ENCODE results near the gene MAST3. TPM values are rescaled to one million over a fixed set of nuclear protein-coding genes. Genes with fewer than 3 reads are reported as not detected.
A peak's percentile ranks its signal among the peaks of the same experiment; 100 is the strongest.

MAST3 gene
- total and polyA plus RNA-seq, 2 of the 13 experiments (the other 11 are each of a cell fraction or from before 2014, with no cell fraction given), result 4.1 to 4.6 TPM

DNA sequence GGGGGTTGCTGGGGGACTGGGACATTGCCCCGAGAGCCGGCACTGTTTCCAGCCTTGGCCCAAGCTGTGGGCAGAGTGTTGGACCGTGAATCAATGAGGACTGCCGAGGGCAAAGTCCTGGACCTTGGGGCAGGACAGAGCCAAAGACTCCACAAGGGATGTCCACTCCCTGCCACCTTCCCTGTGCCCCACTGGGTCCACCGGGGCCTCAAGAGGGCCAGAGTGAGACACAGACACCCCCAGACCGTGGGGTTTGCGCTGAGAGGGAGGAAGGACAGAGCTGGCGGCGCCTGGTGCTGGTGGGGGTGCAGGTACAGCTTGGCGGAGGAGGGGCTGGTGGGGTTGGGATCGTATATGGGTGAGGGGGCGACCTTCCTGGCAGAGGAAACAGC lies 11.8 kb downstream of the MAST3 start (continued):
- TF ChIP-seq, protein P1, sequence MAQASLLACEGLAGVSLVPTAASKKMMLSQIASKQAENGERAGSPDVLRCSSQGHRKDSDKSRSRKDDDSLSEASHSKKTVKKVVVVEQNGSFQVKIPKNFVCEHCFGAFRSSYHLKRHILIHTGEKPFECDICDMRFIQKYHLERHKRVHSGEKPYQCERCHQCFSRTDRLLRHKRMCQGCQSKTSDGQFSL (CRISPR knock-in tag; IDR thresholded peaks at IDR 0.05), result peak; percentile 46; the same call in 1 of the 2 replicates
- no peak; the same call in 1 of the 2 replicates for TF ChIP-seq FOXO1 (CRISPR knock-in tag; IDR thresholded peaks at IDR 0.05)
- no peak for TF ChIP-seq IRF2 (CRISPR knock-in tag; IDR thresholded peaks at IDR 0.05)
- TF ChIP-seq ZNF562 (CRISPR knock-in tag; IDR thresholded peaks at IDR 0.05; ENCODE audit: borderline replicate concordance), result no peak
- peak in 1 of 2 experiments; percentile 62 for TF ChIP-seq NR2F1 (CRISPR knock-in tag; IDR thresholded peaks at IDR 0.05)
- TF ChIP-seq HES4 (CRISPR knock-in tag; IDR thresholded peaks at IDR 0.05; ENCODE audit: borderline replicate concordance), result no peak
- TF ChIP-seq, protein P2, sequence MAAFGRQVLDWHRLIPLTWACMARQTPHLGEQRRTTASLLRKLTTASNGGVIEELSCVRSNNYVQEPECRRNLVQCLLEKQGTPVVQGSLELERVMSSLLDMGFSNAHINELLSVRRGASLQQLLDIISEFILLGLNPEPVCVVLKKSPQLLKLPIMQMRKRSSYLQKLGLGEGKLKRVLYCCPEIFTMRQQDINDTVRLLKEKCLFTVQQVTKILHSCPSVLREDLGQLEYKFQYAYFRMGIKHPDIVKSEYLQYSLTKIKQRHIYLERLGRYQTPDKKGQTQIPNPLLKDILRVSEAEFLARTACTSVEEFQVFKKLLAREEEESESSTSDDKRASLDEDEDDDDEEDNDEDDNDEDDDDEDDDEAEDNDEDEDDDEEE (CRISPR knock-in tag; IDR thresholded peaks at IDR 0.05), result 0 out of 2 replicates have a peak, but pooled peaks have one; percentile 22
- peak; percentile 88 for TF ChIP-seq PITX1 (CRISPR knock-in tag; IDR thresholded peaks at IDR 0.05)
- TF ChIP-seq NFKBIZ (CRISPR knock-in tag; IDR thresholded peaks at IDR 0.05), result no peak
- TF ChIP-seq FOXK1 (CRISPR knock-in tag; IDR thresholded peaks at IDR 0.05; ENCODE audit: borderline replicate concordance, low read depth), result no peak
- TF ChIP-seq ZNF577 (CRISPR knock-in tag; IDR thresholded peaks at IDR 0.05; ENCODE audit: borderline replicate concordance, low read depth), result no peak
- peak; percentile 16; the same call in 1 of the 2 replicates for TF ChIP-seq MIER3 (CRISPR knock-in tag; IDR thresholded peaks at IDR 0.05; ENCODE audit: borderline replicate concordance)
- no peak for TF ChIP-seq FOXM1 (CRISPR knock-in tag; IDR thresholded peaks at IDR 0.05)
- no peak for TF ChIP-seq ZFP41 (CRISPR knock-in tag; IDR thresholded peaks at IDR 0.05; ENCODE audit: borderline replicate concordance)
- no peak for TF ChIP-seq STAG1 (CRISPR knock-in tag; IDR thresholded peaks at IDR 0.05)
- TF ChIP-seq, protein P3, sequence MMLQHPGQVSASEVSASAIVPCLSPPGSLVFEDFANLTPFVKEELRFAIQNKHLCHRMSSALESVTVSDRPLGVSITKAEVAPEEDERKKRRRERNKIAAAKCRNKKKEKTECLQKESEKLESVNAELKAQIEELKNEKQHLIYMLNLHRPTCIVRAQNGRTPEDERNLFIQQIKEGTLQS (CRISPR knock-in tag; IDR thresholded peaks at IDR 0.05), result no peak
- TF ChIP-seq MZF1 (CRISPR knock-in tag; IDR thresholded peaks at IDR 0.05; ENCODE audit: borderline replicate concordance), result peak; percentile 84; the same call in 1 of the 2 replicates
- no peak for TF ChIP-seq MATR3 (CRISPR knock-in tag; IDR thresholded peaks at IDR 0.05)
- no peak for TF ChIP-seq ETV6 (CRISPR knock-in tag; conservative IDR thresholded peaks at IDR 0.05)
- TF ChIP-seq SOX13 (IDR thresholded peaks at IDR 0.05), result no peak
- TF ChIP-seq SOX13 (CRISPR knock-in tag; conservative IDR thresholded peaks at IDR 0.05 in 1 of 2, IDR thresholded peaks at IDR 0.05 in 1 of 2), result peak in 1 of 2 experiments; percentile 3; a peak in 1 of 4 replicates
- TF ChIP-seq CHCHD3 (CRISPR knock-in tag; IDR thresholded peaks at IDR 0.05), result no peak
- no peak for TF ChIP-seq REL (CRISPR knock-in tag; conservative IDR thresholded peaks at IDR 0.05)
- TF ChIP-seq, protein P4, sequence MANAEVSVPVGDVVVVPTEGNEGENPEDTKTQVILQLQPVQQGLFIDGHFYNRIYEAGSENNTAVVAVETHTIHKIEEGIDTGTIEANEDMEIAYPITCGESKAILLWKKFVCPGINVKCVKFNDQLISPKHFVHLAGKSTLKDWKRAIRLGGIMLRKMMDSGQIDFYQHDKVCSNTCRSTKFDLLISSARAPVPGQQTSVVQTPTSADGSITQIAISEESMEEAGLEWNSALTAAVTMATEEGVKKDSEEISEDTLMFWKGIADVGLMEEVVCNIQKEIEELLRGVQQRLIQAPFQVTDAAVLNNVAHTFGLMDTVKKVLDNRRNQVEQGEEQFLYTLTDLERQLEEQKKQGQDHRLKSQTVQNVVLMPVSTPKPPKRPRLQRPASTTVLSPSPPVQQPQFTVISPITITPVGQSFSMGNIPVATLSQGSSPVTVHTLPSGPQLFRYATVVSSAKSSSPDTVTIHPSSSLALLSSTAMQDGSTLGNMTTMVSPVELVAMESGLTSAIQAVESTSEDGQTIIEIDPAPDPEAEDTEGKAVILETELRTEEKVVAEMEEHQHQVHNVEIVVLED (CRISPR knock-in tag; IDR thresholded peaks at IDR 0.05; ENCODE audit: borderline replicate concordance), result no peak; the same call in 1 of the 2 replicates
- TF ChIP-seq POLR2G (IDR thresholded peaks at IDR 0.05; ENCODE audit: low read depth, low read length), result 0 out of 2 replicates have a peak, but pooled peaks have one; percentile 15
- TF ChIP-seq ZNF607 (CRISPR knock-in tag; IDR thresholded peaks at IDR 0.05; ENCODE audit: borderline replicate concordance), result no peak

Data from HepG2 (cell line).